WTC11 (cell line): ENCODE results near the gene NME4.

Experiments used
- FOXJ3 ChIP-seq: sonication (generic); formaldehyde crosslinking; IDR thresholded peaks from 2 replicates; pipeline ENCODE4 v1.9.0; 2021; ENCODE audit warnings: missing genetic modification reagents, mild to moderate bottlenecking, borderline replicate concordance
- ZNF232 ChIP-seq: sonication (generic); formaldehyde crosslinking; IDR thresholded peaks from 2 replicates; pipeline ENCODE4 v1.8.0; 2022; ENCODE audit warnings: mild to moderate bottlenecking, missing genetic modification reagents
- TF ChIP-seq, protein P1 (sequence below): sonication (generic); formaldehyde crosslinking; IDR thresholded peaks from 2 replicates; pipeline ENCODE4 v1.8.0; 2022; ENCODE audit warnings: mild to moderate bottlenecking, missing genetic modification reagents
- TF ChIP-seq, protein P2 (sequence below): sonication (generic); formaldehyde crosslinking; IDR thresholded peaks from 2 replicates; pipeline ENCODE4 v1.8.0; 2023; ENCODE audit warnings: missing genetic modification reagents, mild to moderate bottlenecking, borderline replicate concordance
- TF ChIP-seq, protein P3 (sequence below): fragments of 200-600 bp; IDR thresholded peaks from 2 replicates; pipeline ENCODE4 v1.8.0; 2022; ENCODE audit warnings: antibody characterized with exemption

DNA sequence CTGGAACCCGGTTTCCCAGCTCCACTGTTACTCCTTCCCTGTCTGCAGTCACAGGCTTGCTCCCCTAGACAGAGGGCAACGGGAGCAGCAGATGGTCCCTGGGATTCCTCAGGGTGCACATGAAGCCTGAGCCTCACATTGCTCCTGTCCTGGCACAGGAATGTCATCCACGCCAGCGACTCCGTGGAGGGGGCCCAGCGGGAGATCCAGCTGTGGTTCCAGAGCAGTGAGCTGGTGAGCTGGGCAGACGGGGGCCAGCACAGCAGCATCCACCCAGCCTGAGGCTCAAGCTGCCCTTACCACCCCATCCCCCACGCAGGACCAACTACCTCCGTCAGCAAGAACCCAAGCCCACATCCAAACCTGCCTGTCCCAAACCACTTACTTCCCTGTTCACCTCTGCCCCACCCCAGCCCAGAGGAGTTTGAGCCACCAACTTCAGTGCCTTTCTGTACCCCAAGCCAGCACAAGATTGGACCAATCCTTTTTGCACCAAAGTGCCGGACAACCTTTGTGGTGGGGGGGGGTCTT lies 3.1 kb downstream of the NME4 start:
- no peak for TF ChIP-seq ZNF232 (CRISPR knock-in tag)
- TF ChIP-seq, protein P1, sequence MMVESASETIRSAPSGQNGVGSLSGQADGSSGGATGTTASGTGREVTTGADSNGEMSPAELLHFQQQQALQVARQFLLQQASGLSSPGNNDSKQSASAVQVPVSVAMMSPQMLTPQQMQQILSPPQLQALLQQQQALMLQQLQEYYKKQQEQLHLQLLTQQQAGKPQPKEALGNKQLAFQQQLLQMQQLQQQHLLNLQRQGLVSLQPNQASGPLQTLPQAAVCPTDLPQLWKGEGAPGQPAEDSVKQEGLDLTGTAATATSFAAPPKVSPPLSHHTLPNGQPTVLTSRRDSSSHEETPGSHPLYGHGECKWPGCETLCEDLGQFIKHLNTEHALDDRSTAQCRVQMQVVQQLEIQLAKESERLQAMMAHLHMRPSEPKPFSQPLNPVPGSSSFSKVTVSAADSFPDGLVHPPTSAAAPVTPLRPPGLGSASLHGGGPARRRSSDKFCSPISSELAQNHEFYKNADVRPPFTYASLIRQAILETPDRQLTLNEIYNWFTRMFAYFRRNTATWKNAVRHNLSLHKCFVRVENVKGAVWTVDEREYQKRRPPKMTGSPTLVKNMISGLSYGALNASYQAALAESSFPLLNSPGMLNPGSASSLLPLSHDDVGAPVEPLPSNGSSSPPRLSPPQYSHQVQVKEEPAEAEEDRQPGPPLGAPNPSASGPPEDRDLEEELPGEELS = no peak
- TF ChIP-seq, protein P2, sequence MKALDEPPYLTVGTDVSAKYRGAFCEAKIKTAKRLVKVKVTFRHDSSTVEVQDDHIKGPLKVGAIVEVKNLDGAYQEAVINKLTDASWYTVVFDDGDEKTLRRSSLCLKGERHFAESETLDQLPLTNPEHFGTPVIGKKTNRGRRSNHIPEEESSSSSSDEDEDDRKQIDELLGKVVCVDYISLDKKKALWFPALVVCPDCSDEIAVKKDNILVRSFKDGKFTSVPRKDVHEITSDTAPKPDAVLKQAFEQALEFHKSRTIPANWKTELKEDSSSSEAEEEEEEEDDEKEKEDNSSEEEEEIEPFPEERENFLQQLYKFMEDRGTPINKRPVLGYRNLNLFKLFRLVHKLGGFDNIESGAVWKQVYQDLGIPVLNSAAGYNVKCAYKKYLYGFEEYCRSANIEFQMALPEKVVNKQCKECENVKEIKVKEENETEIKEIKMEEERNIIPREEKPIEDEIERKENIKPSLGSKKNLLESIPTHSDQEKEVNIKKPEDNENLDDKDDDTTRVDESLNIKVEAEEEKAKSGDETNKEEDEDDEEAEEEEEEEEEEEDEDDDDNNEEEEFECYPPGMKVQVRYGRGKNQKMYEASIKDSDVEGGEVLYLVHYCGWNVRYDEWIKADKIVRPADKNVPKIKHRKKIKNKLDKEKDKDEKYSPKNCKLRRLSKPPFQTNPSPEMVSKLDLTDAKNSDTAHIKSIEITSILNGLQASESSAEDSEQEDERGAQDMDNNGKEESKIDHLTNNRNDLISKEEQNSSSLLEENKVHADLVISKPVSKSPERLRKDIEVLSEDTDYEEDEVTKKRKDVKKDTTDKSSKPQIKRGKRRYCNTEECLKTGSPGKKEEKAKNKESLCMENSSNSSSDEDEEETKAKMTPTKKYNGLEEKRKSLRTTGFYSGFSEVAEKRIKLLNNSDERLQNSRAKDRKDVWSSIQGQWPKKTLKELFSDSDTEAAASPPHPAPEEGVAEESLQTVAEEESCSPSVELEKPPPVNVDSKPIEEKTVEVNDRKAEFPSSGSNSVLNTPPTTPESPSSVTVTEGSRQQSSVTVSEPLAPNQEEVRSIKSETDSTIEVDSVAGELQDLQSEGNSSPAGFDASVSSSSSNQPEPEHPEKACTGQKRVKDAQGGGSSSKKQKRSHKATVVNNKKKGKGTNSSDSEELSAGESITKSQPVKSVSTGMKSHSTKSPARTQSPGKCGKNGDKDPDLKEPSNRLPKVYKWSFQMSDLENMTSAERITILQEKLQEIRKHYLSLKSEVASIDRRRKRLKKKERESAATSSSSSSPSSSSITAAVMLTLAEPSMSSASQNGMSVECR (CRISPR knock-in tag) = no peak
- TF ChIP-seq, protein P3, sequence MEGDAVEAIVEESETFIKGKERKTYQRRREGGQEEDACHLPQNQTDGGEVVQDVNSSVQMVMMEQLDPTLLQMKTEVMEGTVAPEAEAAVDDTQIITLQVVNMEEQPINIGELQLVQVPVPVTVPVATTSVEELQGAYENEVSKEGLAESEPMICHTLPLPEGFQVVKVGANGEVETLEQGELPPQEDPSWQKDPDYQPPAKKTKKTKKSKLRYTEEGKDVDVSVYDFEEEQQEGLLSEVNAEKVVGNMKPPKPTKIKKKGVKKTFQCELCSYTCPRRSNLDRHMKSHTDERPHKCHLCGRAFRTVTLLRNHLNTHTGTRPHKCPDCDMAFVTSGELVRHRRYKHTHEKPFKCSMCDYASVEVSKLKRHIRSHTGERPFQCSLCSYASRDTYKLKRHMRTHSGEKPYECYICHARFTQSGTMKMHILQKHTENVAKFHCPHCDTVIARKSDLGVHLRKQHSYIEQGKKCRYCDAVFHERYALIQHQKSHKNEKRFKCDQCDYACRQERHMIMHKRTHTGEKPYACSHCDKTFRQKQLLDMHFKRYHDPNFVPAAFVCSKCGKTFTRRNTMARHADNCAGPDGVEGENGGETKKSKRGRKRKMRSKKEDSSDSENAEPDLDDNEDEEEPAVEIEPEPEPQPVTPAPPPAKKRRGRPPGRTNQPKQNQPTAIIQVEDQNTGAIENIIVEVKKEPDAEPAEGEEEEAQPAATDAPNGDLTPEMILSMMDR = no peak
- no peak for TF ChIP-seq FOXJ3 (CRISPR knock-in tag)
